Panc1 (cell line): ENCODE results near the gene KCNAB2.

Experiments used
- POLR2AphosphoS5 ChIP-seq: IDR thresholded peaks from 2 replicates; pipeline ENCODE4 v1.6.1; 2012; ENCODE audit warnings: mild to moderate bottlenecking, low read depth, low read length, moderate library complexity
- TF ChIP-seq, protein P1 (sequence below): fragments of 450-650 bp; IDR thresholded peaks from 2 replicates; pipeline ENCODE4 v1.5.1; 2017; ENCODE audit warnings: mild to moderate bottlenecking
- TF ChIP-seq, protein P2 (sequence below), 2 experiments: IDR thresholded peaks; 2 replicates each; pipeline ENCODE4 v1.6.1; 2011 to 2012; ENCODE audit warnings: low read depth in 2 of 2, control low read depth in 1 of 2, low read length in 1 of 2, mild to moderate bottlenecking in 1 of 2, moderate library complexity in 1 of 2; ENCODE audit not compliant: insufficient read depth in 1 of 2

DNA sequence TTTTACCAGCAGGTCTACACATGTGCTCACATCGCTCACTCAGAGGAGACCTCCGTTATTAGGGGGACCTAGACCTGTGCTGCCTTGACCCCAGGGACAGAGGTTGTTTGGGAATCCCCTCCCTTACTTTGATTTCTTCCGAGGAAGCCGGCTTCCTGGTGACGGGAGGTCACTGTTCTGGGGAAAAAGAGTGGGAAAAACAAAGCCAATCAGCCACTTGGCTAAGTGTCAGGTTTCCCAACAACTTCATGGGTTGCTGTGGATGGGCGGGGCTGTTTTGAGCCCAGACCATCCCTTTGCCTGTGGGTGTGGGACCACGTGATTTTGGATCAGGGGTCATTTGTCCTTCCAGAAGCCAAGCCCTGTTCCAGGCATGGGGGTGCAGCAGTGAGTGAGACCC lies 7.1 kb upstream of the KCNAB2 start:
- TF ChIP-seq, protein P1, sequence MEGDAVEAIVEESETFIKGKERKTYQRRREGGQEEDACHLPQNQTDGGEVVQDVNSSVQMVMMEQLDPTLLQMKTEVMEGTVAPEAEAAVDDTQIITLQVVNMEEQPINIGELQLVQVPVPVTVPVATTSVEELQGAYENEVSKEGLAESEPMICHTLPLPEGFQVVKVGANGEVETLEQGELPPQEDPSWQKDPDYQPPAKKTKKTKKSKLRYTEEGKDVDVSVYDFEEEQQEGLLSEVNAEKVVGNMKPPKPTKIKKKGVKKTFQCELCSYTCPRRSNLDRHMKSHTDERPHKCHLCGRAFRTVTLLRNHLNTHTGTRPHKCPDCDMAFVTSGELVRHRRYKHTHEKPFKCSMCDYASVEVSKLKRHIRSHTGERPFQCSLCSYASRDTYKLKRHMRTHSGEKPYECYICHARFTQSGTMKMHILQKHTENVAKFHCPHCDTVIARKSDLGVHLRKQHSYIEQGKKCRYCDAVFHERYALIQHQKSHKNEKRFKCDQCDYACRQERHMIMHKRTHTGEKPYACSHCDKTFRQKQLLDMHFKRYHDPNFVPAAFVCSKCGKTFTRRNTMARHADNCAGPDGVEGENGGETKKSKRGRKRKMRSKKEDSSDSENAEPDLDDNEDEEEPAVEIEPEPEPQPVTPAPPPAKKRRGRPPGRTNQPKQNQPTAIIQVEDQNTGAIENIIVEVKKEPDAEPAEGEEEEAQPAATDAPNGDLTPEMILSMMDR = no peak
- TF ChIP-seq, protein P2, sequence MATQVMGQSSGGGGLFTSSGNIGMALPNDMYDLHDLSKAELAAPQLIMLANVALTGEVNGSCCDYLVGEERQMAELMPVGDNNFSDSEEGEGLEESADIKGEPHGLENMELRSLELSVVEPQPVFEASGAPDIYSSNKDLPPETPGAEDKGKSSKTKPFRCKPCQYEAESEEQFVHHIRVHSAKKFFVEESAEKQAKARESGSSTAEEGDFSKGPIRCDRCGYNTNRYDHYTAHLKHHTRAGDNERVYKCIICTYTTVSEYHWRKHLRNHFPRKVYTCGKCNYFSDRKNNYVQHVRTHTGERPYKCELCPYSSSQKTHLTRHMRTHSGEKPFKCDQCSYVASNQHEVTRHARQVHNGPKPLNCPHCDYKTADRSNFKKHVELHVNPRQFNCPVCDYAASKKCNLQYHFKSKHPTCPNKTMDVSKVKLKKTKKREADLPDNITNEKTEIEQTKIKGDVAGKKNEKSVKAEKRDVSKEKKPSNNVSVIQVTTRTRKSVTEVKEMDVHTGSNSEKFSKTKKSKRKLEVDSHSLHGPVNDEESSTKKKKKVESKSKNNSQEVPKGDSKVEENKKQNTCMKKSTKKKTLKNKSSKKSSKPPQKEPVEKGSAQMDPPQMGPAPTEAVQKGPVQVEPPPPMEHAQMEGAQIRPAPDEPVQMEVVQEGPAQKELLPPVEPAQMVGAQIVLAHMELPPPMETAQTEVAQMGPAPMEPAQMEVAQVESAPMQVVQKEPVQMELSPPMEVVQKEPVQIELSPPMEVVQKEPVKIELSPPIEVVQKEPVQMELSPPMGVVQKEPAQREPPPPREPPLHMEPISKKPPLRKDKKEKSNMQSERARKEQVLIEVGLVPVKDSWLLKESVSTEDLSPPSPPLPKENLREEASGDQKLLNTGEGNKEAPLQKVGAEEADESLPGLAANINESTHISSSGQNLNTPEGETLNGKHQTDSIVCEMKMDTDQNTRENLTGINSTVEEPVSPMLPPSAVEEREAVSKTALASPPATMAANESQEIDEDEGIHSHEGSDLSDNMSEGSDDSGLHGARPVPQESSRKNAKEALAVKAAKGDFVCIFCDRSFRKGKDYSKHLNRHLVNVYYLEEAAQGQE (IDR thresholded peaks at IDR 0.05; ENCODE audit: insufficient read depth in 1 of 2, low read depth in 2 of 2, low read length in 1 of 2) = no peak
- TF ChIP-seq POLR2AphosphoS5 = no peak
